Activated CD4-positive, CD25-positive, alpha-beta regulatory T cell treated with anti-CD3 and anti-CD28 coated beads, Interleukin-2, amount 50 U/mL, for 72 hours (primary cell): ENCODE measurements around the gene ANP32A.
"Not testable (repeated sequence)": the region's sequence is repeated elsewhere in the genome, so short reads cannot be mapped to it uniquely, and the experiment has no call there.

Experiments
- DNase-seq: peaks from one replicate; pipeline ENCODE4 v3.0.0; 2021

The ANP32A gene

GRCh38 chr15:68820295-68821189 is at the start of gene ANP32A:
Gene ANP32A, minus strand, starts transcription at chr15:68820895. Its CDS starts 144 bp downstream, at chr15:68820751.
- peak; percentile 98 for DNase-seq

- DNase-seq: no peak
Measured at GRCh38 chr15:68868296-68868695, 47.6 kb upstream of the ANP32A start.

- no peak for DNase-seq
Measured at GRCh38 chr15:68862415-68862814, 41.7 kb upstream of the ANP32A start.

- not testable (repeated sequence) for DNase-seq
Measured at GRCh38 chr15:68858666-68859065, 38.0 kb upstream of the ANP32A start.

- DNase-seq: not testable (repeated sequence)
Measured at GRCh38 chr15:68857443-68857842, 36.7 kb upstream of the ANP32A start.

- no peak for DNase-seq
Measured at GRCh38 chr15:68852461-68852860, 31.8 kb upstream of the ANP32A start.

GRCh38 chr15:68851971-68852370 is 31.3 kb upstream of the ANP32A start:
- no peak for DNase-seq

GRCh38 chr15:68849497-68849896 is 28.8 kb upstream of the ANP32A start:
- no peak for DNase-seq

GRCh38 chr15:68846851-68847439 is 26.2 kb upstream of the ANP32A start:
- no peak for DNase-seq

GRCh38 chr15:68844856-68845550 is 24.3 kb upstream of the ANP32A start:
- no peak for DNase-seq

GRCh38 chr15:68843425-68844311 is 23.0 kb upstream of the ANP32A start:
- DNase-seq: no peak

GRCh38 chr15:68842958-68843357 is 22.3 kb upstream of the ANP32A start:
- DNase-seq: no peak

GRCh38 chr15:68834346-68834745 is 13.7 kb upstream of the ANP32A start:
- no peak for DNase-seq

GRCh38 chr15:68833700-68834331 is 13.1 kb upstream of the ANP32A start:
- DNase-seq: no peak

GRCh38 chr15:68830141-68830785 is 9.6 kb upstream of the ANP32A start:
- DNase-seq: no peak

- no peak for DNase-seq
Measured at GRCh38 chr15:68829068-68829467, 8.4 kb upstream of the ANP32A start.

- no peak for DNase-seq
Measured at GRCh38 chr15:68823561-68823960, 2.9 kb upstream of the ANP32A start.

GRCh38 chr15:68822818-68823217 is 2.1 kb upstream of the ANP32A start:
- no peak for DNase-seq

GRCh38 chr15:68821841-68822381 is 1.2 kb upstream of the ANP32A start:
- DNase-seq: no peak

- no peak for DNase-seq
Measured at GRCh38 chr15:68821190-68821840, 620 bp upstream of the ANP32A start.
